Activated naive CD4-positive, alpha-beta T cell treated with anti-CD3 and anti-CD28 coated beads, Interleukin-2, amount 50 U/mL, for 24 hours (primary cell): ENCODE results near the gene APOBEC3H.

ENCODE experiments used
- H3K27ac Mint-ChIP-seq: one replicate; pipeline ENCODE4 v1.8.0; 2021; ENCODE audit warnings: mild to moderate bottlenecking, mixed read lengths
- H3K27me3 Mint-ChIP-seq: one replicate; pipeline ENCODE4 v1.8.0; 2021; ENCODE audit warnings: mixed read lengths
- H3K36me3 Mint-ChIP-seq: one replicate; pipeline ENCODE4 v1.8.0; 2021; ENCODE audit warnings: mixed read lengths
- H3K4me1 Mint-ChIP-seq: one replicate; pipeline ENCODE4 v1.8.0; 2021; ENCODE audit warnings: mixed read lengths
- H3K4me3 Mint-ChIP-seq: one replicate; pipeline ENCODE4 v1.8.0; 2021; ENCODE audit warnings: mild to moderate bottlenecking, mixed read lengths
- H3K9me3 Mint-ChIP-seq: one replicate; pipeline ENCODE4 v1.8.0; 2021; ENCODE audit warnings: mixed read lengths

APOBEC3H gene

DNA sequence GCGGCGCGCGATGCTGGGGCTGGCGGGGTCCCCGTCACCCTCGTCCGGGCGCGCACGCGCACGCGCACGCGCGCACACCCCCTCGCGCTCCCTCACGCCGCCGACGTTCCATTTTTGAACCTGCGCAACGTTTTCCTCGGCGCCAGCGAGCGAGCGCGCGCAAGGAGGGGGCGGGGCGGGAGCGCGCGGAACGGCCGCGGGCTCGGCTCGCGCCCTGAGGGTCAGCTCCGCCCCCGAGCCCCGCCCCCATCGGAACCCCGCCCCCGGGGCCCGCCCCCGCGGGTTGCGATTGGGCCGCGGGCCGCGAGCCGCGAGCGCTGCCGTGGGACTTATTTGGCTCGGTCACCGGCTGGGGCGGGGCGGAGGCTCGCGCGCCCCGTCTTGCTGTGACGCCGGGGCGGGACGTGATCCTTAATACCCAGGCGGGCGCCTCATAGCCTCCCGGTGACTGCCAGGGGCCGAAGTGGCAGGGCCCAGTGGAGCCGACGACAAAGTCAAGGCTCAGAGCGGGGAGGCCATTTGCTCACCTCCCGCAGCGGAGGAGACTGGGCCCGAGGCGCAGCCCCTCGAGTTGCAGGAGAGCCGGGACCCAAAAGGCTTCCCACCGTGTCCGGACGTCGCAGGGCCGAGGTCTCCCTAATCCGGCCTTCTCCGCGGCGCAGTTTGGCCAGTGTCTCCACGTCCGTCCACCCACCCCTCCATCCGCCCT is 55.6 kb downstream of the APOBEC3H start, which contains the start of gene CBX7:
Gene CBX7 (minus strand): TSS at position 170 of the 709 bp plus-strand sequence. CDS start 236 bp downstream, outside the sequence.
- Mint-ChIP-seq H3K27me3 (no peaks in the 10 kb centered on the region), H3K9me3 (no peaks in the 10 kb centered on the region), H3K4me1 (peaks cover 38% of the 10 kb centered on the region), H3K27ac (peak within 1 kb of the TSS; percentile 92), H3K4me3 (peak within 1 kb of the TSS; percentile 94), H3K36me3 (peaks cover 1% of the 10 kb centered on the region)

DNA sequence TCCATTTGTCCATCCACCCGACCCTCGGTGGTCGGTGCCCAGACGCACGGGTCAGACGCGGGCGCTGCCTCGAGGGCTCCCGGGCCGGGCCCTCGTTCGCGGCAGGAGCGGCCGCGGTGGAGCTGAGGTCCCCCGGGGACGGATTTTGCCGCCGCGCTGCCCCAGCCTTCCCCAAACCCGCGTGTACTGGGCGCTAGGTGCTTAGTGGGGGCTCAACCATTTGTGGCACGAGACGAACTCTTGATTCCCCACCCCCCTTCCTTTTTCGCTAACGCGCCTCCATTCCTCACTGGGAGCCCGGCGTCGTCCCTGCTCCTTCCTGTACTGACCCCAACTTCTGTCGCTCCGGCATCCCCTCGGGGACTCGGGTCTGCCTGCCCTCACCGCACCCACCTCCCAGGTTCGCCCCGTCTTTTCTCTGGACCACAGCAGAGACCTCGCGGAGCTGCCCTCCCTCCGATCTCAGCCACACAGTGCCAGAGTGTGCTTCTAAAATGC is 56.2 kb downstream of the APOBEC3H start:
- peaks cover 1% of the 10 kb centered on the region for H3K36me3 Mint-ChIP-seq
- no peaks in the 10 kb centered on the region for H3K27me3 Mint-ChIP-seq
- peak overlapping the region; percentile 92 for H3K27ac Mint-ChIP-seq
- H3K9me3 Mint-ChIP-seq: no peaks in the 10 kb centered on the region
- H3K4me1 Mint-ChIP-seq: peaks cover 34% of the 10 kb centered on the region
- peak overlapping the region; percentile 94 for H3K4me3 Mint-ChIP-seq
